WTC11 (cell line): Measurements from ENCODE around the gene MMP13. TPM values are rescaled to one million over a fixed set of nuclear protein-coding genes. Genes with fewer than 3 reads are reported as not detected.
A peak's percentile ranks its signal among the peaks of the same experiment; 100 is the strongest.

Experiments used
- ATAC-seq: fragments of 200-7000 bp; cut with Tn5 transposase; 2 replicates; pipeline ENCODE4 v1.10.0; 2021; ENCODE audit warnings: mild to moderate bottlenecking, moderate library complexity
- CTCF ChIA-PET: fragments of 300-600 bp; sonication (Branson Sonifier 250); formaldehyde crosslinking; loops from one replicate; lab custom pipeline; 2021; ENCODE audit warnings: antibody characterized with exemption; lab: Charles Lee
- POLR2A ChIA-PET: fragments of 350-600 bp; sonication (Branson Sonifier 250); formaldehyde crosslinking; loops from one replicate; lab custom pipeline; 2021; ENCODE audit warnings: antibody characterized with exemption; lab: Charles Lee
- DNase-seq: peaks from one replicate; pipeline ENCODE4 v3.0.0; 2021; ENCODE audit warnings: low spot score
- H3K27ac Mint-ChIP-seq: 2 replicates; pipeline ENCODE4 v1.8.0; 2021; ENCODE audit warnings: mixed read lengths
- H3K27me3 Mint-ChIP-seq: 2 replicates; pipeline ENCODE4 v1.8.0; 2021; ENCODE audit warnings: low read depth, mild to moderate bottlenecking, moderate library complexity, mixed read lengths
- H3K36me3 Mint-ChIP-seq: 2 replicates; pipeline ENCODE4 v1.8.0; 2021; ENCODE audit warnings: mixed read lengths
- H3K4me1 Mint-ChIP-seq: 2 replicates; pipeline ENCODE4 v1.8.0; 2022; ENCODE audit warnings: mixed read lengths
- H3K4me3 Mint-ChIP-seq: 2 replicates; pipeline ENCODE4 v1.8.0; 2021; ENCODE audit warnings: mild to moderate bottlenecking, moderate library complexity, mixed read lengths
- H3K9me3 Mint-ChIP-seq: 2 replicates; pipeline ENCODE4 v1.8.0; 2021; ENCODE audit warnings: mixed read lengths
- CREM ChIP-seq: sonication (generic); formaldehyde crosslinking; IDR thresholded peaks from 2 replicates; pipeline ENCODE4 v1.8.1; 2022; ENCODE audit warnings: mild to moderate bottlenecking, missing genetic modification reagents, moderate library complexity
- E2F5 ChIP-seq: sonication (generic); formaldehyde crosslinking; IDR thresholded peaks from 2 replicates; pipeline ENCODE4 v1.8.1; 2022; ENCODE audit warnings: mild to moderate bottlenecking, moderate library complexity, missing genetic modification reagents
- EMX1 ChIP-seq: fragments of 250-450 bp; sonication (Bioruptor Pico); IDR thresholded peaks from 2 replicates; pipeline ENCODE4 v1.8.0; 2021; ENCODE audit warnings: mild to moderate bottlenecking
- IRF1 ChIP-seq: sonication (generic); formaldehyde crosslinking; IDR thresholded peaks from 2 replicates; pipeline ENCODE4 v1.8.0; 2023; ENCODE audit warnings: missing genetic modification reagents
- KAT7 ChIP-seq: sonication (generic); formaldehyde crosslinking; IDR thresholded peaks from 2 replicates; pipeline ENCODE4 v1.8.1; 2023; ENCODE audit warnings: missing genetic modification reagents, mild to moderate bottlenecking, borderline replicate concordance
- NFATC4 ChIP-seq: fragments of 250-450 bp; sonication (Bioruptor Pico); IDR thresholded peaks from 2 replicates; pipeline ENCODE4 v1.9.0; 2021; ENCODE audit warnings: mild to moderate bottlenecking
- NFE2L1 ChIP-seq: sonication (generic); formaldehyde crosslinking; IDR thresholded peaks from 2 replicates; pipeline ENCODE4 v1.8.1; 2023; ENCODE audit warnings: missing genetic modification reagents
- RELA ChIP-seq: sonication (generic); formaldehyde crosslinking; IDR thresholded peaks from 2 replicates; pipeline ENCODE4 v1.8.1; 2022; ENCODE audit warnings: missing genetic modification reagents, mild to moderate bottlenecking, borderline replicate concordance
- SMAD4 ChIP-seq: sonication (generic); formaldehyde crosslinking; IDR thresholded peaks from 2 replicates; pipeline ENCODE4 v1.8.0; 2022; ENCODE audit warnings: mild to moderate bottlenecking, missing genetic modification reagents
- ZNF671 ChIP-seq: fragments of 250-450 bp; sonication (Bioruptor Pico); IDR thresholded peaks from 2 replicates; pipeline ENCODE4 v1.8.0; 2021; ENCODE audit warnings: mild to moderate bottlenecking
- total RNA-seq: library from RNA; stranded (reverse); gene quantifications from 3 replicates; pipeline ENCODE4 v1.2.3, GENCODE V29; 2021
- TF ChIP-seq, protein P1 (sequence below): sonication (generic); formaldehyde crosslinking; IDR thresholded peaks from 2 replicates; pipeline ENCODE4 v1.8.1; 2023; ENCODE audit warnings: mild to moderate bottlenecking, missing genetic modification reagents
- TF ChIP-seq, protein P2 (sequence below): fragments of 250-450 bp; sonication (Bioruptor Pico); IDR thresholded peaks from 2 replicates; pipeline ENCODE4 v1.9.0; 2021; ENCODE audit warnings: mild to moderate bottlenecking
- TF ChIP-seq, protein P3 (sequence below): sonication (generic); formaldehyde crosslinking; IDR thresholded peaks from 2 replicates; pipeline ENCODE4 v1.8.0; 2022; ENCODE audit warnings: mild to moderate bottlenecking, missing genetic modification reagents
- TF ChIP-seq, protein P4 (sequence below): sonication (generic); formaldehyde crosslinking; IDR thresholded peaks from 2 replicates; pipeline ENCODE4 v1.8.0; 2022; ENCODE audit warnings: mild to moderate bottlenecking, missing genetic modification reagents

MMP13 gene
- total RNA-seq, 1 experiment from 2014 or later: not detected

GRCh38 chr11:102914238-102915043 is 41.1 kb downstream of the MMP13 start:
- peaks cover 3% of the 10 kb centered on the region for H3K9me3 Mint-ChIP-seq
- ChIA-PET POLR2A (no interaction called here), CTCF (interaction anchor here (0.6 to 2.4 kb wide), 31 partner anchors 11 to 247 kb away, joined by 3 to 34 read pairs (median 4); partner anchors contain the start of genes DCUN1D5, DYNC2H1 and MMP3)
- peak; percentile 94 for ATAC-seq
- H3K27me3 Mint-ChIP-seq: no peaks in the 10 kb centered on the region
- peak; percentile 34 for DNase-seq
- no peak for TF ChIP-seq SMAD4
- no peak overlapping the region for H3K4me3 Mint-ChIP-seq
- H3K36me3 Mint-ChIP-seq: peaks cover 9% of the 10 kb centered on the region
- peaks cover 21% of the 10 kb centered on the region for H3K4me1 Mint-ChIP-seq
- H3K27ac Mint-ChIP-seq: no peak overlapping the region

DNA sequence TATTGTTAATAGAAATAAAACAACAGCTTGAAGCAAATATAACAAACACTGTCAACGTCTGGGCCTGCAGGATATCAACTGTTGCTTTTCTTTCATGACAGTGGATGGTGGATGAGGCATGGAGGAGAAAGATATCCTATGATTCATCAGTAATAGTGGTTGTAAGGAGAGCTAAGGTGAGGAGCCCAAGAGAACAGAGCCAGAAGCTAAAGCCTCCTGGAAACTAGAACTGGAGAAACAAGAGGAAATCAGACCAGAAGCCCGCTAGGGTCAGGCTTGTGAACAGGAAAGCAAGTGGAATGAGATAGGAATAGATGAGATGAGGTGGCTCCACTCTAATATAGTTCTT is 43.1 kb downstream of the MMP13 start:
- peaks cover 23% of the 10 kb centered on the region for H3K9me3 Mint-ChIP-seq
- peak overlapping the region; percentile 10 for H3K27ac Mint-ChIP-seq
- peaks cover 21% of the 10 kb centered on the region for H3K4me1 Mint-ChIP-seq
- DNase-seq (no peak), ATAC-seq (no peak)
- TF ChIP-seq IRF1 (CRISPR knock-in tag) (no peak), RELA (no peak), CREM (CRISPR knock-in tag) (no peak), ZNF671 (CRISPR knock-in tag) (no peak), NFATC4 (CRISPR knock-in tag) (no peak), NFE2L1 (CRISPR knock-in tag) (no peak), EMX1 (CRISPR knock-in tag) (no peak), E2F5 (CRISPR knock-in tag) (no peak), KAT7 (CRISPR knock-in tag) (no peak)
- TF ChIP-seq, protein P1, sequence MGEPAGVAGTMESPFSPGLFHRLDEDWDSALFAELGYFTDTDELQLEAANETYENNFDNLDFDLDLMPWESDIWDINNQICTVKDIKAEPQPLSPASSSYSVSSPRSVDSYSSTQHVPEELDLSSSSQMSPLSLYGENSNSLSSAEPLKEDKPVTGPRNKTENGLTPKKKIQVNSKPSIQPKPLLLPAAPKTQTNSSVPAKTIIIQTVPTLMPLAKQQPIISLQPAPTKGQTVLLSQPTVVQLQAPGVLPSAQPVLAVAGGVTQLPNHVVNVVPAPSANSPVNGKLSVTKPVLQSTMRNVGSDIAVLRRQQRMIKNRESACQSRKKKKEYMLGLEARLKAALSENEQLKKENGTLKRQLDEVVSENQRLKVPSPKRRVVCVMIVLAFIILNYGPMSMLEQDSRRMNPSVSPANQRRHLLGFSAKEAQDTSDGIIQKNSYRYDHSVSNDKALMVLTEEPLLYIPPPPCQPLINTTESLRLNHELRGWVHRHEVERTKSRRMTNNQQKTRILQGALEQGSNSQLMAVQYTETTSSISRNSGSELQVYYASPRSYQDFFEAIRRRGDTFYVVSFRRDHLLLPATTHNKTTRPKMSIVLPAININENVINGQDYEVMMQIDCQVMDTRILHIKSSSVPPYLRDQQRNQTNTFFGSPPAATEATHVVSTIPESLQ (CRISPR knock-in tag): no peak
- TF ChIP-seq, protein P2, sequence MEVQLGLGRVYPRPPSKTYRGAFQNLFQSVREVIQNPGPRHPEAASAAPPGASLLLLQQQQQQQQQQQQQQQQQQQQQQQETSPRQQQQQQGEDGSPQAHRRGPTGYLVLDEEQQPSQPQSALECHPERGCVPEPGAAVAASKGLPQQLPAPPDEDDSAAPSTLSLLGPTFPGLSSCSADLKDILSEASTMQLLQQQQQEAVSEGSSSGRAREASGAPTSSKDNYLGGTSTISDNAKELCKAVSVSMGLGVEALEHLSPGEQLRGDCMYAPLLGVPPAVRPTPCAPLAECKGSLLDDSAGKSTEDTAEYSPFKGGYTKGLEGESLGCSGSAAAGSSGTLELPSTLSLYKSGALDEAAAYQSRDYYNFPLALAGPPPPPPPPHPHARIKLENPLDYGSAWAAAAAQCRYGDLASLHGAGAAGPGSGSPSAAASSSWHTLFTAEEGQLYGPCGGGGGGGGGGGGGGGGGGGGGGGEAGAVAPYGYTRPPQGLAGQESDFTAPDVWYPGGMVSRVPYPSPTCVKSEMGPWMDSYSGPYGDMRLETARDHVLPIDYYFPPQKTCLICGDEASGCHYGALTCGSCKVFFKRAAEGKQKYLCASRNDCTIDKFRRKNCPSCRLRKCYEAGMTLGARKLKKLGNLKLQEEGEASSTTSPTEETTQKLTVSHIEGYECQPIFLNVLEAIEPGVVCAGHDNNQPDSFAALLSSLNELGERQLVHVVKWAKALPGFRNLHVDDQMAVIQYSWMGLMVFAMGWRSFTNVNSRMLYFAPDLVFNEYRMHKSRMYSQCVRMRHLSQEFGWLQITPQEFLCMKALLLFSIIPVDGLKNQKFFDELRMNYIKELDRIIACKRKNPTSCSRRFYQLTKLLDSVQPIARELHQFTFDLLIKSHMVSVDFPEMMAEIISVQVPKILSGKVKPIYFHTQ (CRISPR knock-in tag): no peak
- TF ChIP-seq, protein P3, sequence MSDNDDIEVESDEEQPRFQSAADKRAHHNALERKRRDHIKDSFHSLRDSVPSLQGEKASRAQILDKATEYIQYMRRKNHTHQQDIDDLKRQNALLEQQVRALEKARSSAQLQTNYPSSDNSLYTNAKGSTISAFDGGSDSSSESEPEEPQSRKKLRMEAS (CRISPR knock-in tag): no peak
- TF ChIP-seq, protein P4, sequence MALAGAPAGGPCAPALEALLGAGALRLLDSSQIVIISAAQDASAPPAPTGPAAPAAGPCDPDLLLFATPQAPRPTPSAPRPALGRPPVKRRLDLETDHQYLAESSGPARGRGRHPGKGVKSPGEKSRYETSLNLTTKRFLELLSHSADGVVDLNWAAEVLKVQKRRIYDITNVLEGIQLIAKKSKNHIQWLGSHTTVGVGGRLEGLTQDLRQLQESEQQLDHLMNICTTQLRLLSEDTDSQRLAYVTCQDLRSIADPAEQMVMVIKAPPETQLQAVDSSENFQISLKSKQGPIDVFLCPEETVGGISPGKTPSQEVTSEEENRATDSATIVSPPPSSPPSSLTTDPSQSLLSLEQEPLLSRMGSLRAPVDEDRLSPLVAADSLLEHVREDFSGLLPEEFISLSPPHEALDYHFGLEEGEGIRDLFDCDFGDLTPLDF (CRISPR knock-in tag): no peak
- no peaks in the 10 kb centered on the region for H3K27me3 Mint-ChIP-seq
- CTCF ChIA-PET: interaction anchor here (1.0 to 2.5 kb wide), 3 partner anchors 29 to 104 kb away, joined by 3 to 9 read pairs (median 4); no protein-coding TSS in a partner anchor
- POLR2A ChIA-PET: no interaction called here
- no peak overlapping the region for H3K4me3 Mint-ChIP-seq
- H3K36me3 Mint-ChIP-seq: peaks cover 27% of the 10 kb centered on the region
